Suppressor macrophage treated with lipopolysaccharide for 1 hour (primary cell): ENCODE results near the gene SRGAP2.
"Not testable (repeated sequence)": the region's sequence is repeated elsewhere in the genome, so short reads cannot be mapped to it uniquely, and the experiment has no call there.

ENCODE experiments used
- DNase-seq, 3 donors: peaks; one replicate each; pipeline ENCODE4 v3.0.0-alpha.2; 2020 to 2022

Gene SRGAP2

DNA sequence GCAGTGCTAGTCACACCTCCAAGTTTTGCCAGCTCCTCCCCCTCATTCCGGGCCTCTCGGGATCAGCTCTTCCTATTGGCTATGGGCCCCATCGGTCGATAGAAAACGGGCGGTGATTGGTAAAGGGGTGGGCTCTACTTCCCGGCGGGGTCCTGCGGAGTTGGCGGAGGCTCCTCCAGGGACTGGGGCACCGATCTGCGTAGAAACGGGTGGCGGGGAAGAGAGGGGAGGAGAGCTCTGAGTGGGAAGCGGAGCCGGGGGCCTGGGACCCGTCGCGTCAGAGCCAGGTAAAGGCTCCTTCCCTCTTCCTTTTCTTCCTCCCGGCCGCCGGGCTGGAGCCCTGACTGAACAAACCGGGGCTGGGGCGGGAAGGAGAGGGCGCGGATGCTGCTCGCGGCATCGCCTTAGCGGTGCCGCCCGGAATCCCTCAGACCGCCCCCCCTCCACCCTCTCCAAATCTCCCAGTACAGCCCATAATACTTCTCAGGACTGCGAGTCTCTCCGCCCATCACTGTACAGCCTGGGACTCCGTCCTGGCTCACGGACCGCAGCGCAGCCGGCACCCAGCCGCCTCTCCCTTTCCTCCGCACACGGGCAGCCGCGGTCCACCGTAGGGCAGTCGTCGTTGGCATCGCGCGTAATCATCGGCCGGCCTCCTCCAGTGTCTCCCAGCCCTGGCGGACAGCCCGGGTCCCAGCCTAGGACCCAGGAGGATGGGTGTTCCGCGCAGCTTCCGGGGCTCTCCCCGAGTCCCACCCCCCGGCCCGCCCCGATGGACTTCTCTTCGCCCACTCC is at the start of gene SRGAP2:
Gene SRGAP2 (plus strand): TSS at position 178 of the 795 bp plus-strand sequence. CDS start 2,430 bp downstream, outside the sequence.
- DNase-seq, result peak; percentile 33 to 63 (median 50)

DNA sequence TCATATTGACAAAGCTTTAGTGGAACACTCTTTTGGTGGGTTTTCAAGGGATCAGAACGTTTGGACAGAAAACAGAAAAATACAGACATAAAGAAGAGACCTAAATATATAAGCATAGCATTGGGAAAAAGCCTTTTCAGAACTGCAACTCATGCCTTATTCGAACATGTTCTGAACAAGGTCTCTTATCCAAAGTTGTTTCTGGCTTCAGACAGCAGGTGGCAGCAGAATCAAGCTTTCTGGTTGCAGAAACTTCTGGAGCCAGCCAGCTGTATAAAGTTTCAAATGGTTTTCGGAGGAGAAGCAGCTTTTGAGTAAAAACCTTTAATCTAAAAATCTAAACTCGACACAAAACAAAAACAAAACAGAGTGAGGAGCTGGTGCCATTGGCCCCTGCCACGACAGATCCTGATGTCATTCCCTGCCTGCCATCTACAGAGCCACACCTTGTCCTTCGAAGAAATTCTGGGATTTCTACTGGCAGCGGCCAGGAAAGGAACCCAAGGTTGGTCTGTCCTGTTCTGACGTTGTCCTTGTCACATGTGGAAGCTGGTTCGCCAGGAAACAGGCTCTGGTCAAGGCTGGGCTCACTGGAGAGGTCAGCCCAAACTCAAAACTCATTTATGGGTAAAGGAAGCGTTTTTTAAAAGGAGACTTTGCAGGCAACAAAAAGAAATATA is 35.9 kb upstream of the SRGAP2 start:
- DNase-seq, result not testable (repeated sequence)

DNA sequence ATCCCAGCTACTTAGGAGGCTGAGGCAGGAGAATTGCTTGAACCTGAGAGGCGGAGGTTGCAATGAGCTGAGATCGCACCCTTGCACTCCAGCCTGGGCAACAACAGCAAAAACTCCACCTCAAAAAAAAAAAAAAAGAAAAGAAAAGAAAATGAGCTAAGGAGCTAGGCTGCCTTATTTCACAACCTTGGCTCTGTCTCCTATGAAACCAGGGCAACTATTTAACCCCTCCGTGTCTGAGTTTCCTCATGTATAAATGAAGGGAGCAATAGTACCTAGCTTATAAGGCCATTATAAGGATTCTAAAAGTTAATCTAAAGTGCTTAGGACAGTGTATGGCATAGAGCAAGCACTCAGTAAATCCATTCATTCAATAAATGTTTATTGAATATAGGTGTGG is 33.5 kb upstream of the SRGAP2 start:
- peak in 1 of 3 donors; percentile 3 for DNase-seq

DNA sequence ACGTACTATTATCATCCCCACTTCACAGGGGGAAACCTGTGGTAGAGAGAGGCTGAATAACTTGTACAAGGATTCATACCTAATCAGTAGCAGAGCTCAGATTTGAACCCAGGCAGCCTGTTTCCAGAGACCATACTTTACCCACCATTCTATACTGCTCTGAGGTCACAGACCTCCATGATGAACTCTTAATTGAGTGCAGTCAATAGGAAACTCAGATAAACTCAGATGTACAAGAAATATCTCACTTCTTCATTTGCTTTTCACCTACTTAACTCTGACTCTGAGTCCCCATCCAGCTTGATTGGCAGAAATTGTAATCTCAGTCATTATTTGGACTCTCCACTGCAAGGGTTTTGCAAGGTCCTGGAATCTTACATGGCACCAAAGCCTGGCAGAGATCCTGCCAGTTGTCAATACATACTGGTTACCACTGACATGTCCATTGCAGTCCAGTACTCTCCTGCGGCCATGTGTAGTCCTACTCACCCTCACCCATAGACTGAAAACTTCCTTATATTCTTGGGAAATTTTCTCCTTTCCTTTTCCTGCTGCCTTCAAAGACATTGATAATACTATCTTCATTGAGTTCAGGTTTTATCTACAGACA is 30.1 kb upstream of the SRGAP2 start:
- DNase-seq, result not testable (repeated sequence)

DNA sequence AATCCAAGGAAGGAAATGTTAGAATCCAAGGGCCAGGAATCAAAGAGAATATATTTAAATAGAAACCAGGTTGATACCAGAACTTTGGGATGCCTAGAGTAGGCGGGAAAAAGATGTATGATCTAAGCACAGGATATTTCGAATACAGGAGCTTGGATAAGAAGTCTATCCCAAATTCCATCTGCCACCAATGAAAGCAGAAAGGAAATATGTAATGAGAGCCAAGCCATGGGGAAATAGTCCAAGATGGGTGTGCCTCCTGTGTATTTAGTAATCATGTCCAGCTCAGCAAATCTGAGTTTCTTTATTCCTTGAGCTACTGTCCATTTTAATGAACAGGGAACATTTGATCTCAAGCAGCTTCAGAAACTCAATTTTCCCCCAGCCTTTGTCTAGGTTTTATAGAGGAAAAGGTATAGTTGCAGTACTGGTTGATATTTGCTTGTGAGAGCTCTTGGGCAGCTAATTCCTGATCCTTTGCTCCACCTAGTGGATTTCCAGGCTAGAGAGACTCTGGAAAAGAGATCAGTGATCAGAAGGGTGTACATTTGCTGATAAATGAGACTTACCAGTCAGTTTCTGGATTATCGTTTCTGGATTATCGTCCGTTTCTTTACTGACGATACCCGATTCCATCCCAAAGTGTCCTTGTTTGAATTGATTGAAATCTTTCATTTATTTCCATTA is 29.0 kb upstream of the SRGAP2 start:
- DNase-seq, result peak in 1 of 3 donors; percentile 3

DNA sequence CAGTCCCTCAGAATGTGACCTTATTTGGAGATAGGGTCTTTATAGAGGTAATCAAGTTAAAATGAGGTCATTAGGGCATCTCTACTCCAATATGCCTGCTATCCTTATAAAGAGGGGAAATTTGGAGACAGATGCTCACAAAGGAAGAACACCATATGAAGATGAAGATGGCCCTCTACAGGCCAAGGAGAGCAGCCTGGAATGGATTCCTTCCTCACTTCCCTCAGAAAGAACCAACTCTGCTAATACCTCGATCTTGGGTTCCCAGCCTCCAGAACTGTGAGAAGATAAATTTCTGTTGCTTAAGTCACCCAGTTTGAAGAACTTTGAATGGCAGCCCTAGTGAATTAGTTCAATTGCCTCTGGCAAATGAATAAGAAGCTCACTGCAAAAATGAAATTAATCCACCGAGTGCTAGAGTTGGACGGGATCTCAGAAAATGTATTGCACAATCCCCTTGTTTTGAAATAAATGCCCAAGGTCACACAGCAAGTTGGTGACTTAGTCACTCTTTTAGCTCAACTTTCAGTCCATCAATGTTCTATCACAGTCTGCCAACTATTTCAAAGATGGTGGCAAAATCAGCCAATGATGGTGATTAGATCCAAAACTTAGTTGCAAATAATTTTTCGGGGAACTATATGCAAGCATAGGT is 27.8 kb upstream of the SRGAP2 start:
- DNase-seq, result peak; percentile 53 to 56 (median 54)

DNA sequence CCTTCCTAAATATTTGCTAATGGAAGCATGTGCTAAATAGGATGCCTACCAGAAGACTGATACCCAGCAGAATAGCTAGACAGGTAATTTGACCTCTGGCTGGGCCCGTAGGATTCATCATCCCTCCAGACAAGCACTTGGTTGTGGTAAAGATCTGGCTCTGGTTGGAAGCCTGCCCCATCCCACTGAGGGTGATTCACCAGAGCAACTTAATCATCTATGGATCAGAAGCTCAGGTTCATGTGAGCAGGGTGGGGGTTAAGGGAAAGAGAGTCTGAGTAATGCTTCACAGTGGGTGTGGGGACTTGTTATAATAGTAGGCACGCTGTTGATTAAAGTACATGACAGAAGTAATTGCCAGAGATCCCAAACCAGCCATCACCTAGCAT is 27.2 kb upstream of the SRGAP2 start:
- DNase-seq, result not testable (repeated sequence)

DNA sequence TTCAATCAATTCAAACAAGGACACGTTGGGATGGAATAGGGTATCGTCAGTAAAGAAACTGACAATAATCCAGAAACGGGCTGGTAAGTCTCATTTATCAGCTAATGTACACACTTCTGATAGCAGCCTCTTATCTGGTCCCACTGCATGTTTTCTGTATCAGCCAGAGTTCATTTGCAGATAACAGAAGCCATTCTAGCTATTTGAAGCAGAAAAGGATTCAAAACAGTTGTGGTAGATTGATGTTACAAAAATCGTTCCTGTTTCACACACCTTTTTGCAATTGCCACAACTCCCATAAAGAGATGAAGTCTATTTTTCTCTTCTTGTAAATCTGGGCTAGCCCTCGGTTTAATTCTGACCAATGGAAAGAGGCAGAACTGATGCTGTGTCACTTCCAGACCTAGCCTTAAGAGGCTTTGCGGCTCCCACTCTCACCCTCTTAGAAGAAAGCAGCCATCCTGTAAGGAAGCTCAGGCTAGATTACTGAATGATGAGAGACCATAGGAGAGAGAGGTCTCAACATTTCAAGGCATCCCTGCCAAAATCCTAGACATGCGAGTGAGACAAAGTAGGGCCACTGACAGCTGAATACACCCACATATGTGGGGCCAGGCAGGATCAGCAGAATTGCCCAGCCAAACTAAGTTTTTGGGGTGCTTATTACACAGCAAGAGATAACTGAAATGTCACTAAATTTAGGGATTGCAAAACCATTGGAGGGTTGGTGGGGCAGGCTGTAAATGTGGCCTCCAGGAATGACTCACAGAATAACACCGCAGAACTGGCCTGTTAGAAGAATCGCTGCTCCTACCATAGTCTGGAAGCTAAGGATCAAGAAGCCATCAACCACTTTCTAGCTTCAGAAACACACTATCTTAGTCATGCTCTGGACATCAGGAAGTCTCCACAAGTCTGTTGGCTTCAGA is 25.0 kb upstream of the SRGAP2 start:
- DNase-seq, result peak; percentile 29 to 45 (median 37)

DNA sequence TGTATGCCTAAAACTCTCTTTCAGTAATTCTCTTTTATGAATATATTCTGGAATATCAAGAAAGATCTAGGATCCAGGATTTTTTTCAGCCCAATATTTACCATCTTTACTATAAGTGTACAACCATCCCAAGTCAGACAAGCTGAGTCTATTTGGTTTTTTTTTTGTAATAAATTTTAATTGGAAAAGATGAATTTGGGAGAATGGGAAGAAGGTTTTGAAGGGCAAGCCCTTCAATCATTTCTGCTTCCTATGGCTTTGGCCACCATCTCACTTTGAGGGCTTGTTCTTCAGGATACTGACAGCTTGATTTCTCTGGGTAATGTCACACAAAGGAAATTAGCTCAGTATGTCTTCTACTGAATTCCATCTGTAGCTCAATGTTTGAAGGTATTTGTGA is 23.7 kb upstream of the SRGAP2 start:
- not testable (repeated sequence) for DNase-seq

DNA sequence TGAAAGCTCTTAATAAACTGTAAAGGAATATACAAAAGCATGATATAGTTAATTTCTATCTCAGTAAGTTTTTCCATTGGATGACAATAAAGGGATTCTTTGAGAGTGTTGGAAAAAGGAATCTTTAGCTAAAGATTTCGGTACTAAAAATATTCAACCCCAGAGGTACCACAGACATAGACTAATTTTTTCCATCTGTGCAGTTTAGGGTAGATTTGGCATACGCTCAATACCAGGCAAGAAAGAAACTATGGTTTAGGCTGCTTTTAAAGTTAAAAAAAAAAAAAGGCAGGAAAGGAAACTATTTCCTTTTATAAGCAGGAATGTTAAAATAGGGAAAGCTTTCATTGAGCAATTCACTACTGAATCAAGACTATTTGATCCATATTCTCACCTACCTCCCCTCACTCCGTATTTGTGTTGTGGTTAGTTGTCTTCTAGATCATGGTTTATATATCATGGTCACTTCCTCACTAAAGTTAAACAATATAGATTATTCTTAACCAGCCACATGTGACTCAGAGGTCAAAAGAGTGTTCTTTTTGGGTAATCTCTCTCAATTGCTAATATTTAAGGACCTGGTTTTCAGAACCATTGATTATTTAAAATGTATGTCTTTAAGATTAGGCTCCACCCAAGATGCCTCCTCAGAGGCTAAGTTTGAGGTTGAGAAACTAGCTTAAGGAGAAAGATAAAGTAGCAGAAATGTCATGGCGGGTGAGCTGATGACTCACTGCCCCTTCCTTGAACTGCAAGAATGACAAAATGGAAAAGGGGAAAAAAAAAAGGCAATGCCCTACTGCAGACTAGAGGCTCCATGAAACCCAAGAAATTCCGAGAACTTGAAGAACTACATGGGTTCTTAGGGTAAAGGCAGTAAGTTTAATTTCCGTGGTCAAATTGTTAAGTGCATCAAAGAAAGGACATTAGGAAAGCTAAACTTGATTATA is 20.7 kb upstream of the SRGAP2 start:
- peak; percentile 28 to 59 (median 42) for DNase-seq

DNA sequence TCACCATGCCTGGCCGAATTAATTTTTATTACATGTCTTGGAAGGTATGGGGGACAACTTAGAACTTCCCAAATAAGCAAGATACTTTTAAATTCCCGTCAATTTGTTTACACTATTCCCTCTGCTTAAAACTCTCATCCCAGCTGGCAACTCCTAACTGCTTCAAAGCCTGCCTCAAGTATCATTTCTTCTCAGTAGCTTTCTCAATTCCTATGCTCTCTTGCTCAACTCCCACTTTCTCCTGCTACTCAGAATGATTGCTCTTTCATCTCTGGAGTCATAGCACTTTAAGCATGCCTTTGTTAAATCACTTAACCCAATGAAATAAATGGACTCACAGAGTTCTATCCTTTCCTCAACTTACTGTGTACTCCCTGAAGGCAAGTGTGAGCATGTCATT is 19.6 kb upstream of the SRGAP2 start:
- peak in 2 of 3 donors; percentile 3 to 31 for DNase-seq

DNA sequence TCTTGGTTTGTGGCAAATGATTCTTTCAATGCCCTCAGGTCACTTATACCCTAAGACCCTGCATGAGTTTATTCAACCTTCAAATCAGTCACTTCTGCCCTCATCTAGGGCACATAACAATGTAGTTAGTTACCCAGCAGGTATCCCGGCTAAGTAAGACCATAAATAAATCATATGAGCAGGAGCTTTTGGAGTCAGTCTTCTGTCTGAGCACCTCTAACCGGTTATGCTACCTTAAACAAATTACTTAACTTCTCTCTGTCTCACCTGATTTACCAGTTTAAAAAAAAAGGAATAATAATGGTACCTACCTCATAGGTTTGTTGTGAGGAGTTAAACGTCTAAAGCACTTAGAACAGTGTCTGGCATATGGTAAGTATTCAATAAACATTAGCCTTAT is 17.6 kb upstream of the SRGAP2 start:
- not testable (repeated sequence) for DNase-seq

DNA sequence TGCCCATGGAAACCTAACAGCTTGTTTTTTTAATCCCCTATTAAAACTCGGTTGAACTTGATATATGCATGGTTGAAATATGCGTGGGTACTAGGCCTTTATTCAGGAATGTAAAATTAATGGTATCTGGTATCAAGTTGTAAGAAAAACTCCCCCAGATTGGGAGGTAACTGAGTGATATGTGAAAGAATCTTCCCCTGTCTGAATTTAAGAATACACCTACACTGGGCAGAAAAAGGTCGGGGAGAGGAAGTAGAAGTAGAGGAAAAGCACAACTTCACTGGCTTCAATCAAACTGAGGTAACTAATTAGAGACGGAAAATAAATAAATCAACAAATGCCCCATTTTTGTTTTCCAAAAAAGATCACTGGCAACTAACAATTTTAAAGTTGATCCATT is 16.5 kb upstream of the SRGAP2 start:
- DNase-seq, result not testable (repeated sequence)

DNA sequence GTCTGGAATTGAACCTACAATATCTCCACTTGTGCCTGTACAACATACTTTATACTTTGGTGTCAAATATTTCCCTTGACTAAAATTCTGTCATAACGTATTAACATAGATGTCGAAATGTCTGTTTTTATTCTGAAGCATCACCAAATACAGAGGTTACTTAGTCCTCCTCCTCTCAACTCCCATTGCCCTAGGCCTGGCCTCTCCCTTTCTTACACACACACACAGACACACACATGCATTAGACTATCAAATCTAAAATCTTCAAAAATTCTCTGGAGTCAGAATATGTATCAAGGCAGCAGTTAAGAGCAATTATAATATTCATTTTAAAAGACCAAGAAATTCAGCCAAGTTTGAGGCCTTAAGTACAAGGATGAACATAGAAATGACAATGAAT is 8.2 kb upstream of the SRGAP2 start:
- not testable (repeated sequence) for DNase-seq

DNA sequence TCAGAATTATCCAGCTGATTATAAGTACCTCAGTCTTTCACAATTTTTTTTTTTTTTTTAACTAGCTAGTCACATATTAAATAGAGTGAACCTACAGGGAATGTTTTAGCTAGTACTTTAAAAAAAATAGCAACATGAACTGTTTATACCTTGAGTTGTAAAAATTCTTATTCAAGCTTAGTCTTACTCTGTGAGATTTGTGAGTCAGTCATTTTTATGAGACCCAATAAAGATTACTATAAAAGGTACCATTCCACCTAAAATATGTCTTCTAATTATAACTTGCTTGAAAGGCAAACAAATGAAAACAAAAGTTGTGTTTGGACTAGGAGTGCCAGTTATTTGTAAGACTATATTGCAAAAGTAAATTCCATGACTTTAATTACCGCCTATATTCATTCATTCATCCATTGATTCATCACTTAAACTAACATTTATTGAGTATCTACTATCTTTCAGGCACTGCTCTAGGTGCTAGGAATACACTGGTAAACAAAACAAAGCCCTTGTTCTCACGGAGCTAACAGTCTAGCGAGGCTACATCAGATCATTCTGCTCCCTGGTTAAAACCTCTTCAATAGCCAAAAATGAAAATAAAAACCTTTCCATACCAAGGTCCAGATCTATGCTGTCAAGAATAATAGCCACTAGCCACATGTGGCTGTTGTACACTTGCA is 6.5 kb upstream of the SRGAP2 start:
- DNase-seq, result not testable (repeated sequence)

DNA sequence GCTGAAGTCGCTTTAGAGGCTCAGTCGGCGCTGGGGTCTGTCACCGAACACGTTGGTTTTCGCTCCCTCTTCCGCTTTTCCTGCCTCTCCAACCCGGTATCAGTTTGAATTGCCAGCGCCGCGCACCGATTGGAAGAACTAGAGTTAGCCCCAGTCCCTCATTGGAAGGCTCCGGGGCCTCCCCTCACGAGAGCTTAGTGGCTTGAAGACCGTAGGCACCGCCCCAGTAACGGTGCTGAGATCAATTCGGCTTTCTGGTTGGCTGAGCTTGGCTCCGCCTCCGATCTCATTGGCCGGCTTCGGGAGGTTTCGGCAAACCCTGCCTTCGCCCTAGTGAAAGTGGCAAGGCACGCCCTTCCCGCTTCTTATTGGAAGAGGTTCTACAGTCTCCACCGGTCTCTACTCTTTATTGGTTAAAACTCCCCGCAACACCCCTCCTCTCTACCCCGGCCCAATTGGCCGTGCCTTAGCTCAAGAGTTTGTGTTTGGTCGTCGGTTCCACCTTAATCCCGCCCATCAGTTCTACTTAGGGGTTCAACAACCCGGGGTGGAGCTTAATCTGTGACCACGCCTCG is 465 bp upstream of the SRGAP2 start, which contains the start of gene FAM72A:
Gene FAM72A (minus strand): TSS at position 51 of the 575 bp plus-strand sequence. CDS start 814 bp downstream, outside the sequence.
- peak; percentile 97 to 99 (median 97) for DNase-seq

DNA sequence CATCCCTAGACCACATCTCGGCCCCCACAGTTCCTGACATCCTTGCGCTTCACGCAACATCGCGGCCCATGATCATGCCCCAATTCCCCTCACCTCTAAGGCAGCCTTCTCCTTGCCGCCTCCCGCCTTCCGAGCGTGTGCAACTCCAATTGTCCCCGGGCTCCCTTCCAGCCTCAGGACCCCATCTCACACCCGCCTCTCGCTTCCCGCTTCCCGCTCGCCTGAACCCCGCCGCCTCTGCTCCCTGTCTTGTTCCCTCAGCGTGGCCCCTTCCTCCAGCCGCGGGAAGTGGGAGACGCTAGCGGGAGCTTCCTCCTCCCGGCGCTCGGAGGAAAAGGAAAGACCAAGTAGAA is 794 bp downstream of the SRGAP2 start:
- DNase-seq, result not testable (repeated sequence)

DNA sequence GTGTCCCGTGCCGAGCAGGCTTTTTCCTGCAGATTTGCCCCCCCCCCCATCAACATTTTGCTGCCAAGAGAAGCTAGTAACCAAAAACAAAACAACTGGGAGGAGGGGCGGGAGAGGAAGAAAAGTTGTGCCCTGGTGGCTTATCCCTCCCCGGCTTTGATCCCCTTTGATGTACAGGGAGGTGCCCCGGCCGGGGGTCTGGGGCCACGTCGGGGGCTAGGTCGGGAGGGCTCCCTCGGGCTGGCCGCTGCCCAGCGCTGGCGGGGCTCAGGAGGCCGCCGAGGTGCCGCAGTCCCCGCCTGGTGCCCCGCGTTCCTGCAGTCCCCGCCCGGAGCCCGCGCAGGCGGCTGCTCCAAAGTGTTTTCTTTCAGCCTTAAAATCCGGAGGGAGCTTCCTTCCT is 1.5 kb downstream of the SRGAP2 start:
- peak in 2 of 3 donors; percentile 11 to 13 for DNase-seq

DNA sequence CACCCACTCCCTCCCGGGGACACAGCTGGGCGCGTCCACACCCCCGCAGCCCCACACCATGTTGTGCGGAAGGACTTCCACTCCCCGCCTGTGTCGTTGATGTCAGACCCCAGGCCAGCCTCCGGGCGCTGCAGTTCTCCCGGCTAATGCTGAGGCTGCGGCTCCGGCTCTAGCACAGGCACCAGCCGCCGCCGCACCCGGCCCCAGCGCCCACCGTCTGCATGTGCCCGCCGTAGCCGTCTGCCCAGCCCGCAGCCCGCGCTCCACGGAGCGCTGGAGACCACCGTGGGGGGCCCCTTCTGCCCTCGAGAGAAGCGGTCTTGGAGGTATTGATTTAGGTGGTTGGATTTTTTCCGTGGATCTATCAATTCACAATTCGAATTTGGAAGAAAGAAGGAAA is 2.2 kb downstream of the SRGAP2 start:
- DNase-seq, result not testable (repeated sequence)
